ENCODE measurements around the gene ENAM. TPM values are rescaled to one million over a fixed set of nuclear protein-coding genes. Genes with fewer than 3 reads are reported as not detected.

The ENAM gene
- total and polyA plus RNA-seq, 9 of the 15 experiments (the other 6 are each of a cell fraction or from before 2014, with no cell fraction given), result 0.04 to 0.09 (median 0.04) TPM; not detected in 6

GRCh38 chr4:70658418-70658817 lies 29.9 kb downstream of the ENAM start:
- in situ Hi-C loops (cut with MboI) (no loop called here), intact Hi-C loops (cut with micrococcal nuclease) (no loop called here)
- ATAC-seq (no peak), FAIRE-seq (no peak), DNase-seq (ENCODE audit: extremely low read depth in 1 of 4, low spot score in 3 of 4) (no peak)
- POLR2A ChIA-PET, result no interaction called here
- Histone ChIP-seq H3K4me2 (ENCODE audit: insufficient read depth, low read length) (no peak overlapping the region; the same call in 1 of the 2 replicates), H3K9me3 (replicated peaks; ENCODE audit: control insufficient read depth, insufficient read depth, low read depth, low read length) (0 out of 2 replicates have a peak, but pooled peaks cover 2% of the 10 kb centered on the region), H3K36me3 (ENCODE audit: control insufficient read depth, insufficient read depth, low read length) (no peaks in the 10 kb centered on the region), H3K79me2 (ENCODE audit: control insufficient read depth, insufficient read depth, low read length) (no peaks in the 10 kb centered on the region), H3K9me1 (ENCODE audit: control insufficient read depth, insufficient read depth, low read length) (no peaks in the 10 kb centered on the region), H3K27ac (ENCODE audit: extremely low read depth, low read depth, low read length) (no peak overlapping the region), H3K9ac (ENCODE audit: insufficient read depth in 1 of 2, low read depth in 2 of 2, low read length in 2 of 2) (no peak overlapping the region), H3K27me3 (ENCODE audit: control insufficient read depth in 2 of 2, insufficient read depth in 2 of 2, low read length in 2 of 2) (no peaks in the 10 kb centered on the region), H3K4me1 (replicated peaks in 1 of 2; ENCODE audit: control insufficient read depth in 2 of 2, insufficient read depth in 2 of 2, low read length in 2 of 2) (peaks cover 0 to 7% of the 10 kb centered on the region in 2 experiments; a peak in 2 of 5 replicates), H3K4me3 (no peak overlapping the region), H4K20me1 (replicated peaks; ENCODE audit: control insufficient read depth, insufficient read depth, low read length) (no peaks in the 10 kb centered on the region), H2AFZ (ENCODE audit: low read depth, low read length) (peak overlapping the region; percentile 40)
- 9% methylated on average over 3 of the region's 3 CpGs for WGBS (ENCODE audit: insufficient coverage, low coverage, missing lambda C conversion rate)
- TF ChIP-seq, protein P1, sequence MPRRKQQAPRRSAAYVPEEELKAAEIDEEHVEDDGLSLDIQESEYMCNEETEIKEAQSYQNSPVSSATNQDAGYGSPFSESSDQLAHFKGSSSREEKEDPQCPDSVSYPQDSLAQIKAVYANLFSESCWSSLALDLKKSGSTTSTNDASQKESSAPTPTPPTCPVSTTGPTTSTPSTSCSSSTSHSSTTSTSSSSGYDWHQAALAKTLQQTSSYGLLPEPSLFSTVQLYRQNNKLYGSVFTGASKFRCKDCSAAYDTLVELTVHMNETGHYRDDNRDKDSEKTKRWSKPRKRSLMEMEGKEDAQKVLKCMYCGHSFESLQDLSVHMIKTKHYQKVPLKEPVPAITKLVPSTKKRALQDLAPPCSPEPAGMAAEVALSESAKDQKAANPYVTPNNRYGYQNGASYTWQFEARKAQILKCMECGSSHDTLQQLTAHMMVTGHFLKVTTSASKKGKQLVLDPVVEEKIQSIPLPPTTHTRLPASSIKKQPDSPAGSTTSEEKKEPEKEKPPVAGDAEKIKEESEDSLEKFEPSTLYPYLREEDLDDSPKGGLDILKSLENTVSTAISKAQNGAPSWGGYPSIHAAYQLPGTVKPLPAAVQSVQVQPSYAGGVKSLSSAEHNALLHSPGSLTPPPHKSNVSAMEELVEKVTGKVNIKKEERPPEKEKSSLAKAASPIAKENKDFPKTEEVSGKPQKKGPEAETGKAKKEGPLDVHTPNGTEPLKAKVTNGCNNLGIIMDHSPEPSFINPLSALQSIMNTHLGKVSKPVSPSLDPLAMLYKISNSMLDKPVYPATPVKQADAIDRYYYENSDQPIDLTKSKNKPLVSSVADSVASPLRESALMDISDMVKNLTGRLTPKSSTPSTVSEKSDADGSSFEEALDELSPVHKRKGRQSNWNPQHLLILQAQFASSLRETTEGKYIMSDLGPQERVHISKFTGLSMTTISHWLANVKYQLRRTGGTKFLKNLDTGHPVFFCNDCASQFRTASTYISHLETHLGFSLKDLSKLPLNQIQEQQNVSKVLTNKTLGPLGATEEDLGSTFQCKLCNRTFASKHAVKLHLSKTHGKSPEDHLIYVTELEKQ (CRISPR knock-in tag; IDR thresholded peaks at IDR 0.05), result no peak
- TF ChIP-seq, protein P2, sequence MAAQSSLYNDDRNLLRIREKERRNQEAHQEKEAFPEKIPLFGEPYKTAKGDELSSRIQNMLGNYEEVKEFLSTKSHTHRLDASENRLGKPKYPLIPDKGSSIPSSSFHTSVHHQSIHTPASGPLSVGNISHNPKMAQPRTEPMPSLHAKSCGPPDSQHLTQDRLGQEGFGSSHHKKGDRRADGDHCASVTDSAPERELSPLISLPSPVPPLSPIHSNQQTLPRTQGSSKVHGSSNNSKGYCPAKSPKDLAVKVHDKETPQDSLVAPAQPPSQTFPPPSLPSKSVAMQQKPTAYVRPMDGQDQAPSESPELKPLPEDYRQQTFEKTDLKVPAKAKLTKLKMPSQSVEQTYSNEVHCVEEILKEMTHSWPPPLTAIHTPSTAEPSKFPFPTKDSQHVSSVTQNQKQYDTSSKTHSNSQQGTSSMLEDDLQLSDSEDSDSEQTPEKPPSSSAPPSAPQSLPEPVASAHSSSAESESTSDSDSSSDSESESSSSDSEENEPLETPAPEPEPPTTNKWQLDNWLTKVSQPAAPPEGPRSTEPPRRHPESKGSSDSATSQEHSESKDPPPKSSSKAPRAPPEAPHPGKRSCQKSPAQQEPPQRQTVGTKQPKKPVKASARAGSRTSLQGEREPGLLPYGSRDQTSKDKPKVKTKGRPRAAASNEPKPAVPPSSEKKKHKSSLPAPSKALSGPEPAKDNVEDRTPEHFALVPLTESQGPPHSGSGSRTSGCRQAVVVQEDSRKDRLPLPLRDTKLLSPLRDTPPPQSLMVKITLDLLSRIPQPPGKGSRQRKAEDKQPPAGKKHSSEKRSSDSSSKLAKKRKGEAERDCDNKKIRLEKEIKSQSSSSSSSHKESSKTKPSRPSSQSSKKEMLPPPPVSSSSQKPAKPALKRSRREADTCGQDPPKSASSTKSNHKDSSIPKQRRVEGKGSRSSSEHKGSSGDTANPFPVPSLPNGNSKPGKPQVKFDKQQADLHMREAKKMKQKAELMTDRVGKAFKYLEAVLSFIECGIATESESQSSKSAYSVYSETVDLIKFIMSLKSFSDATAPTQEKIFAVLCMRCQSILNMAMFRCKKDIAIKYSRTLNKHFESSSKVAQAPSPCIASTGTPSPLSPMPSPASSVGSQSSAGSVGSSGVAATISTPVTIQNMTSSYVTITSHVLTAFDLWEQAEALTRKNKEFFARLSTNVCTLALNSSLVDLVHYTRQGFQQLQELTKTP (IDR thresholded peaks at IDR 0.05; ENCODE audit: low read depth in 1 of 2, partially characterized antibody in 2 of 2), result no peak
- TF ChIP-seq MIER1 (IDR thresholded peaks at IDR 0.05; ENCODE audit: low read depth) (no peak), CEBPB (tag; IDR thresholded peaks at IDR 0.05) (no peak), ATF3 (IDR thresholded peaks at IDR 0.05) (peak; percentile 37; the same call in 1 of the 2 replicates), ATF3 (CRISPR knock-in tag; conservative IDR thresholded peaks at IDR 0.05) (no peak)
- CTCF ChIA-PET (ENCODE audit: low intra/inter-chr PET ratio), result no interaction called here
- no TSS peak for BruUV-seq (replicated peaks)

Data from K562 (cell line).